Lung (tissue), 12 donors: ENCODE data around the gene HEXIM1. TPM values are rescaled to one million over a fixed set of nuclear protein-coding genes. Genes with fewer than 3 reads are reported as not detected.
A peak's percentile ranks its signal among the peaks of the same experiment; 100 is the strongest.
"Not testable (repeated sequence)": the region's sequence is repeated elsewhere in the genome, so short reads cannot be mapped to it uniquely, and the experiment has no call there.

Experiments used
- ATAC-seq: fragments of 200-7000 bp; cut with Tn5 transposase; one replicate; pipeline ENCODE4 v1.9.1; 2020; ENCODE audit warnings: moderate number of reproducible peaks; ENCODE audit not compliant: insufficient read depth, low FRiP score
- DNase-seq, 3 donors: peaks; one replicate each; pipeline ENCODE4 v3.0.0-alpha.2; 2013 to 2017
- H3K27ac ChIP-seq, 2 donors: one replicate each; pipeline ENCODE4 v1.5.1; 2013; ENCODE audit warnings: mild to moderate bottlenecking in 2 of 2, moderate library complexity in 2 of 2, control low read depth in 1 of 2, inconsistent platforms in 1 of 2, low read depth in 1 of 2, low read length in 1 of 2
- H3K27me3 ChIP-seq, 3 donors: one replicate each; pipeline ENCODE4 v1.5.1; 2013; ENCODE audit warnings: low read length in 2 of 3; ENCODE audit not compliant: control insufficient read depth in 3 of 3, insufficient read depth in 3 of 3
- H3K36me3 ChIP-seq, 4 donors: one replicate each; pipeline ENCODE4 v1.5.1; 2013; ENCODE audit warnings: low read length in 4 of 4, mild to moderate bottlenecking in 1 of 4, moderate library complexity in 1 of 4; ENCODE audit not compliant: control insufficient read depth in 4 of 4, insufficient read depth in 4 of 4
- H3K4me1 ChIP-seq, 5 donors: one replicate each; pipeline ENCODE4 v1.5.1; 2013; ENCODE audit warnings: low read length in 5 of 5, mild to moderate bottlenecking in 2 of 5, moderate library complexity in 1 of 5; ENCODE audit not compliant: control insufficient read depth in 5 of 5, insufficient read depth in 5 of 5
- H3K4me3 ChIP-seq: one replicate; pipeline ENCODE4 v1.5.1; 2013; ENCODE audit warnings: mild to moderate bottlenecking, control low read depth, moderate library complexity
- H3K9ac ChIP-seq, 2 donors: one replicate each; pipeline ENCODE4 v1.5.1; 2013; ENCODE audit warnings: low read length in 2 of 2, control low read depth in 1 of 2; ENCODE audit not compliant: insufficient read depth in 1 of 2
- H3K9me3 ChIP-seq, 4 donors: one replicate each; pipeline ENCODE4 v1.5.1; 2013; ENCODE audit warnings: low read length in 3 of 4, mild to moderate bottlenecking in 1 of 4, moderate library complexity in 1 of 4; ENCODE audit not compliant: control insufficient read depth in 4 of 4, insufficient read depth in 3 of 4
- WGBS, 2 donors: extraction: QIAGEN DNeasy Blood & Tissue Kit; methylation state at CpG; one replicate each; pipeline ENCODE4 v1.1.7; 2013; 5-methylcytosine and 5-hydroxymethylcytosine counted together
- polyA plus RNA-seq, 2 donors: library from polyadenylated mRNA; stranded (reverse); fragments of 200-250 nt; gene quantifications; one replicate each; pipeline ENCODE4 v1.2.1, GENCODE V29; 2013
- total RNA-seq, 2 donors: library from RNA; depleted of rRNA in 1 of 2; stranded (reverse); fragments of >200 nt in 1 of 2; gene quantifications; one replicate each; pipeline ENCODE4 v1.2.1, GENCODE V29; 2014 to 2021
- TF ChIP-seq, protein P1 (sequence below): IDR thresholded peaks from 2 replicates; pipeline ENCODE4 v1.5.1; 2012; ENCODE audit warnings: mild to moderate bottlenecking; ENCODE audit errors: control extremely low read depth, extremely low read depth
- donor health status: control.
- donor health status: control.
- donor health status: Bipolar disorder and iron deficiency.
- donor health status: healthy.
- donor health status: DM: yes; HTN: yes; CAD: no.

Gene HEXIM1
- total and polyA plus RNA-seq, 4 donors: 14.5 to 34.4 (median 22.0) TPM

DNA sequence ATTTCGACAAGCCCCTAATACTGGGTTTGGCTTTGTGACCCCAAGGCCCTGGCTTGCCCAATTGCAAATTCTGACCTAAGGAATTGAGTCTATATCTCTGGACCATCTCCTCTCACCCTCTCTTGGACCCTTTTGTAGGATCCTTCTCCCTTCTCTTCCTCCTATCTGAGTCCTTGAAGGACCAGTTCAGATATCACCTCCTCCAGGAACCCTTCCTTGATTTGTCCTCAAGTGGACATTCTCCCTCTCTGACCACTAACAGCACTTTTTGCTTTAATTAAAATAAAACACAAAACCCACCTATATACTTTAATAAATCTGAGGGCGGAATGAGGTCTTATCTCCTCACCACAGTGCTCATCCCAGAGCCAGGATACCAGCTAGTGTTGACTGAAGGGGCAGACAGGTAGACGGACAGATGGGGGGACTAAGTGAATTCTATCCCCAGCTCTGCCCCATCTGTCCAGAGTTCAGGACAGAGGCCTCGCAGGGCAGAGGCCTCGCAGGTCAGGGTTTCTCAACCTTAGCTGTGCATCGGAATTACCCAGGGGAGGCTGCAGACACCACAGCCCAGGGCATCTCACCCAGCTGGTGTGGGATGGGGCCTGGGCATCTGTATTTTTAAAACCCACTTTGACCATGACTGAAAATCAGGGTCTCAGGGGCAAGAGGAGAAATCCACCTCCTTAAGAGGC, 25.1 kb upstream of the HEXIM1 start:
- peaks cover 0 to 17% (median 5%) of the 10 kb centered on the region in 5 donors for H3K4me1 ChIP-seq
- TF ChIP-seq, protein P1, sequence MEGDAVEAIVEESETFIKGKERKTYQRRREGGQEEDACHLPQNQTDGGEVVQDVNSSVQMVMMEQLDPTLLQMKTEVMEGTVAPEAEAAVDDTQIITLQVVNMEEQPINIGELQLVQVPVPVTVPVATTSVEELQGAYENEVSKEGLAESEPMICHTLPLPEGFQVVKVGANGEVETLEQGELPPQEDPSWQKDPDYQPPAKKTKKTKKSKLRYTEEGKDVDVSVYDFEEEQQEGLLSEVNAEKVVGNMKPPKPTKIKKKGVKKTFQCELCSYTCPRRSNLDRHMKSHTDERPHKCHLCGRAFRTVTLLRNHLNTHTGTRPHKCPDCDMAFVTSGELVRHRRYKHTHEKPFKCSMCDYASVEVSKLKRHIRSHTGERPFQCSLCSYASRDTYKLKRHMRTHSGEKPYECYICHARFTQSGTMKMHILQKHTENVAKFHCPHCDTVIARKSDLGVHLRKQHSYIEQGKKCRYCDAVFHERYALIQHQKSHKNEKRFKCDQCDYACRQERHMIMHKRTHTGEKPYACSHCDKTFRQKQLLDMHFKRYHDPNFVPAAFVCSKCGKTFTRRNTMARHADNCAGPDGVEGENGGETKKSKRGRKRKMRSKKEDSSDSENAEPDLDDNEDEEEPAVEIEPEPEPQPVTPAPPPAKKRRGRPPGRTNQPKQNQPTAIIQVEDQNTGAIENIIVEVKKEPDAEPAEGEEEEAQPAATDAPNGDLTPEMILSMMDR: no peak
- no peak overlapping the region for H3K4me3 ChIP-seq
- peaks cover 0 to 12% (median 0%) of the 10 kb centered on the region in 4 donors for H3K36me3 ChIP-seq
- DNase-seq (no peak), ATAC-seq (no peak)
- H3K9me3 ChIP-seq: no peaks in the 10 kb centered on the region
- H3K27ac ChIP-seq: peak overlapping the region in 1 of 2 donors; percentile 5
- H3K27me3 ChIP-seq: no peaks in the 10 kb centered on the region
- H3K9ac ChIP-seq: no peak overlapping the region
- WGBS, 2 donors: 93 to 94% methylated on average over 6 of the region's 6 CpGs

DNA sequence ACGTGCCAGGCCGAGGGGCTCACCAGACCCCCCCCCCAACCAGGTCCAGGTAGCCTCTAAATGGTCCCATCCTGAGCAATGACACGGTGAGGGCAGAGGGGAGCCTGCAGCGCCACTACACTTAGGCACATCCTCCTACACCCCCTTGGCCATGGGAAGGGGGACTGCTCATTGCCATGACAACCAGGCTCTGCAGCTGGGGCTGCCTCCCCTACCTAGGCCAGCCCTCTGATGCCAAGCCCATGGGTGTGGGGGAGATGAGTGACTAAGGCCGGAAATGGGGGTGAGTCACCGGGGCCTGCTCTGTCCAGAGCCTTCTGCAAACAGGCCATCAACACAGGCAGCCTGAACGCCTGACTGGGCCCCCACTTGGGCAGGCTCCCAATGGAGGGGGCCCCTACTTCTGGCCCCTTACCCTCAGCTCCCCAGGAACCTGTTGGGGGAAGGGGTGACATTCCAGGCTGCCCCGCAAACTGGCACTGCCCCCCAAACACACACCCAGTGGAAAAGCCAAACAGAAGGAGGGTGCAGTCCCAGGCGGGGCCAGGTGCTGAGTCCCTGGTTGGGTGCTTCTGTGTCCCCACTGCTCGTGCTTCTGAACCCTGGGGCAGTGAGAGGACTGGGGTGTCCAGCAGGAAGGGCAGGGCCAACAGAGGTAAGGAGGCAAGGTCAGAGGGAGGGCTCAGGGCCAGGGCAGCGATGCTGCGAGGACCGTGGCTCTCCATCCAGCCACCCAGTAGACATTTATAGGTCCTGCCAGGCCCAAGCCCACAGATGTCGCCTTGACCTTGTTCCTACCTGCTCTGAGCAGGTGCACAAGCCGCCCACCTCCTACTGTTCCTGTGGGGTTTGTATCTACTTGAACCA, 24.1 kb upstream of the HEXIM1 start:
- Histone ChIP-seq H3K9ac (no peak overlapping the region), H3K9me3 (no peaks in the 10 kb centered on the region), H3K27ac (peak overlapping the region; percentile 22 to 73), H3K36me3 (peaks cover 0 to 7% (median 0%) of the 10 kb centered on the region in 4 donors), H3K4me1 (peaks cover 0 to 20% (median 6%) of the 10 kb centered on the region in 5 donors), H3K4me3 (no peak overlapping the region), H3K27me3 (no peaks in the 10 kb centered on the region)
- WGBS, 2 donors: 72 to 81% methylated on average over 15 of the region's 15 CpGs
- peak; percentile 65 for ATAC-seq
- TF ChIP-seq, protein P1: no peak
- no peak for DNase-seq

DNA sequence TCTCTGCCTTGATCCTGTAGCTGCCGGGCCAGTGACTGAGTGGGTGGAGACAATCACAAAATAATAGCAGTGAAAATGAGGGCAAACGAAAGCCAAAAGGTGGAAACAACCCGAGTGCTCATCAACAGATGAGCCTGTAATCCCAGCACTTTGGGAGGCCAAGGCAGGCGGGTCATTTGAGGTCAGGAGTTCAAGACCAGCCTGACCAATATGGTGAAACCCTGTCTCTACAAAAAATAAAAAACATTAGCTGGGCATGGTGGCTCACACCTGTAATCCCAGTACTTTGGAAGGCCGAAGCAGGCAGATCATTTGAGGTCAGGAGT, 23.5 kb upstream of the HEXIM1 start:
- H3K27me3 ChIP-seq, H3K9me3 ChIP-seq, DNase-seq, ATAC-seq, H3K9ac ChIP-seq, H3K36me3 ChIP-seq, H3K4me3 ChIP-seq: not testable (repeated sequence)
- WGBS, 2 donors: 74 to 91% methylated on average over 5 of the region's 5 CpGs
- peaks cover 0 to 23% (median 8%) of the 10 kb centered on the region in 5 donors for H3K4me1 ChIP-seq
- peak overlapping the region; percentile 22 to 73 for H3K27ac ChIP-seq

DNA sequence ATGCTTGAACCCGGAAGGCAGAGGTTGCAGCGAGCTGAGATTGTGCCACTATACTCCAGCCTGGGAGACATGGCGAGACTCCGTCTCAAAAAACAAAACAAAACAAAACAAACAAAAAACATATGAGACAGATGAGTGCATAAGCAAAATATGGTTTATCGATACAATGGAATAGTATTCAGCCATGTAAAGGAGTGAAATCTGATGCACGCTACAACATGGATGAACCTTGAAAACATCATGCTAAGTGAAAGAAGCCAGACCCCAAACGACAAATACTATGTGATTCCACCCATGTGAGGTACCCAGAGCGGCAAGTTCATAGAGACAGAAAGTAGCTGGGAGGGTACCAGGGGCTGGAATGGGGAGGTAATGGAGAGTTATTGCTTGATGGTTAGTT, 22.8 kb upstream of the HEXIM1 start:
- Histone ChIP-seq H3K27ac (no peak overlapping the region), H3K27me3 (no peaks in the 10 kb centered on the region), H3K9me3 (no peaks in the 10 kb centered on the region), H3K36me3 (peaks cover 0 to 4% (median 0%) of the 10 kb centered on the region in 4 donors), H3K9ac (no peak overlapping the region), H3K4me3 (no peak overlapping the region), H3K4me1 (peaks cover 0 to 26% (median 8%) of the 10 kb centered on the region in 5 donors)
- no peak for DNase-seq
- WGBS, 2 donors: 98 to 99% methylated on average over 8 of the region's 8 CpGs
- no peak for ATAC-seq
- TF ChIP-seq, protein P1: no peak
